Measurements from ENCODE around the gene PHACTR2.
A peak's percentile ranks its signal among the peaks of the same experiment; 100 is the strongest.

Gene PHACTR2

GRCh38 chr6:143878272-143878760 is 200.6 kb downstream of the PHACTR2 start:
- peak overlapping the region; percentile 66 for H3K27ac ChIP-seq
- TF ChIP-seq CTCF (conservative IDR thresholded peaks at IDR 0.05): no peak
- no peak for TF ChIP-seq ZFX (IDR thresholded peaks at IDR 0.05)

GRCh38 chr6:143880412-143880811 is 202.6 kb downstream of the PHACTR2 start:
- TF ChIP-seq ZFX (IDR thresholded peaks at IDR 0.05) (no peak), CTCF (conservative IDR thresholded peaks at IDR 0.05) (no peak)
- no peak overlapping the region for H3K27ac ChIP-seq
